GM23248 (cell line): ENCODE measurements around the gene PPP1R15B.

Experiments
- EZH2 ChIP-seq: fragments of 200-600 bp; sonication (generic); IDR thresholded peaks from 2 replicates; pipeline ENCODE4 v1.6.1; 2018; ENCODE audit warnings: antibody characterized with exemption, mild to moderate bottlenecking; ENCODE audit not compliant: insufficient read depth, poor library complexity, severe bottlenecking
- EZH2phosphoT487 ChIP-seq: fragments of 200-600 bp; sonication (generic); IDR thresholded peaks from 2 replicates; pipeline ENCODE4 v1.6.1; 2018; ENCODE audit warnings: antibody characterized with exemption, moderate library complexity, mild to moderate bottlenecking, low read depth; ENCODE audit not compliant: insufficient read depth

GRCh38 chr1:204426035-204426436 is 14.4 kb upstream of the PPP1R15B start:
- TF ChIP-seq EZH2phosphoT487 = no peak
- TF ChIP-seq EZH2 = no peak
